H1 (cell line): ENCODE measurements around the gene CUX1. TPM values are rescaled to one million over a fixed set of nuclear protein-coding genes. Genes with fewer than 3 reads are reported as not detected.

Source experiments
- ATF2 ChIP-seq: IDR thresholded peaks from 2 replicates; pipeline ENCODE4 v1.6.1; 2012; ENCODE audit warnings: low read length, inconsistent platforms
- EGR1 ChIP-seq: IDR thresholded peaks from 2 replicates; pipeline ENCODE4 v1.6.1; 2011; ENCODE audit warnings: low read depth, low read length, borderline replicate concordance
- HDAC2 ChIP-seq, 2 experiments: fragments of 300-600 bp in 1 of 2; sonication (generic) in 1 of 2; IDR thresholded peaks; 2 replicates each; pipeline ENCODE4 v1.6.1; 2011 to 2012; ENCODE audit warnings: low read depth in 2 of 2, low read length in 2 of 2, mild to moderate bottlenecking in 2 of 2, moderate library complexity in 2 of 2, borderline replicate concordance in 1 of 2, inconsistent platforms in 1 of 2
- HDAC6 ChIP-seq: IDR thresholded peaks from one replicate; pipeline ENCODE4 v1.7.1; 2012; ENCODE audit warnings: low read depth, mild to moderate bottlenecking, inconsistent platforms, low read length, moderate library complexity
- KDM4A ChIP-seq: IDR thresholded peaks from one replicate; pipeline ENCODE4 v1.7.1; 2012; ENCODE audit warnings: low read depth, mild to moderate bottlenecking, moderate library complexity, low read length, inconsistent platforms; ENCODE audit not compliant: severe bottlenecking
- MAFK ChIP-seq: IDR thresholded peaks from 2 replicates; pipeline ENCODE4 v1.6.1; 2012; ENCODE audit warnings: low read depth, mild to moderate bottlenecking, improper control_type of control experiment, low read length
- MAX ChIP-seq: IDR thresholded peaks from 2 replicates; pipeline ENCODE4 v1.6.1; 2012; ENCODE audit warnings: inconsistent platforms
- NRF1 ChIP-seq: IDR thresholded peaks from 2 replicates; pipeline ENCODE4 v1.6.1; 2011; ENCODE audit warnings: mild to moderate bottlenecking, low read depth, low read length, improper control_type of control experiment
- PHF8 ChIP-seq: fragments of 200-600 bp; sonication (generic); conservative IDR thresholded peaks from 2 replicates; pipeline ENCODE4 v1.7.1; 2012; ENCODE audit warnings: low read depth, mild to moderate bottlenecking, inconsistent platforms, low read length, moderate library complexity
- RAD21 ChIP-seq, 2 experiments: IDR thresholded peaks in 1 of 2; conservative IDR thresholded peaks in 1 of 2; 2 replicates each; pipeline ENCODE4 v1.6.1; 2011; ENCODE audit warnings: low read depth in 2 of 2, low read length in 2 of 2, improper control_type of control experiment in 1 of 2, inconsistent platforms in 1 of 2, mild to moderate bottlenecking in 1 of 2, moderate library complexity in 1 of 2
- SIN3A ChIP-seq, 2 experiments: IDR thresholded peaks in 1 of 2; conservative IDR thresholded peaks in 1 of 2; 2 replicates each; pipeline ENCODE4 v1.6.1; 2011 to 2012; ENCODE audit warnings: low read length in 2 of 2, improper control_type of control experiment in 1 of 2, low read depth in 1 of 2, mild to moderate bottlenecking in 1 of 2
- SP4 ChIP-seq: IDR thresholded peaks from 2 replicates; pipeline ENCODE4 v1.6.1; 2012; ENCODE audit warnings: low read length, inconsistent platforms
- TAF1 ChIP-seq: IDR thresholded peaks from 2 replicates; pipeline ENCODE4 v1.6.1; 2011; ENCODE audit warnings: mild to moderate bottlenecking, low read depth, low read length
- TAF7 ChIP-seq: optimal IDR thresholded peaks from 2 replicates; pipeline ENCODE3; 2011; ENCODE audit warnings: low read depth, mild to moderate bottlenecking, inconsistent platforms, low read length, moderate library complexity, borderline replicate concordance
- TEAD4 ChIP-seq: IDR thresholded peaks from 2 replicates; pipeline ENCODE4 v1.6.1; 2012; ENCODE audit warnings: low read depth, low read length, inconsistent platforms, mixed read lengths
- YY1 ChIP-seq: IDR thresholded peaks from 2 replicates; pipeline ENCODE4 v1.6.1; 2011; ENCODE audit warnings: low read depth, mild to moderate bottlenecking, low read length
- polyA plus RNA-seq, 7 experiments: library from polyadenylated mRNA; depleted of rRNA in 3 of 7; stranded (reverse) in 5 of 7; unstranded in 2 of 7; fragments of >200 nt in 5 of 7; fragments of 200-250 nt in 2 of 7; gene quantifications; 1 replicate in 5 of 7; 2 replicates in 1 of 7; 4 replicates in 1 of 7; pipeline versions ENCODE4 v1.2.1 to v1.2.3, GENCODE V29; 2011 to 2013; ENCODE audit warnings: missing spikeins in 2 of 7, mixed read lengths in 2 of 7
- total RNA-seq: library from RNA; stranded (reverse); fragmentation: NEBNext Ultra II Directional; extraction: Animal tissue kit (Norgen Biotek cat#: 25700); gene quantifications from 2 replicates; pipeline ENCODE4 v1.2.1, GENCODE V29; 2021
- TF ChIP-seq, protein P1 (sequence below): IDR thresholded peaks from 2 replicates; pipeline ENCODE4 v1.6.1; 2012; ENCODE audit warnings: inconsistent platforms
- TF ChIP-seq, protein P2 (sequence below): IDR thresholded peaks from 2 replicates; pipeline ENCODE4 v1.6.1; 2011; ENCODE audit warnings: low read length, improper control_type of control experiment

Gene CUX1
- total and polyA plus RNA-seq, 2 of the 8 experiments (the other 6 are each of a cell fraction or from before 2014, with no cell fraction given): 21.6 to 65.9 TPM

DNA sequence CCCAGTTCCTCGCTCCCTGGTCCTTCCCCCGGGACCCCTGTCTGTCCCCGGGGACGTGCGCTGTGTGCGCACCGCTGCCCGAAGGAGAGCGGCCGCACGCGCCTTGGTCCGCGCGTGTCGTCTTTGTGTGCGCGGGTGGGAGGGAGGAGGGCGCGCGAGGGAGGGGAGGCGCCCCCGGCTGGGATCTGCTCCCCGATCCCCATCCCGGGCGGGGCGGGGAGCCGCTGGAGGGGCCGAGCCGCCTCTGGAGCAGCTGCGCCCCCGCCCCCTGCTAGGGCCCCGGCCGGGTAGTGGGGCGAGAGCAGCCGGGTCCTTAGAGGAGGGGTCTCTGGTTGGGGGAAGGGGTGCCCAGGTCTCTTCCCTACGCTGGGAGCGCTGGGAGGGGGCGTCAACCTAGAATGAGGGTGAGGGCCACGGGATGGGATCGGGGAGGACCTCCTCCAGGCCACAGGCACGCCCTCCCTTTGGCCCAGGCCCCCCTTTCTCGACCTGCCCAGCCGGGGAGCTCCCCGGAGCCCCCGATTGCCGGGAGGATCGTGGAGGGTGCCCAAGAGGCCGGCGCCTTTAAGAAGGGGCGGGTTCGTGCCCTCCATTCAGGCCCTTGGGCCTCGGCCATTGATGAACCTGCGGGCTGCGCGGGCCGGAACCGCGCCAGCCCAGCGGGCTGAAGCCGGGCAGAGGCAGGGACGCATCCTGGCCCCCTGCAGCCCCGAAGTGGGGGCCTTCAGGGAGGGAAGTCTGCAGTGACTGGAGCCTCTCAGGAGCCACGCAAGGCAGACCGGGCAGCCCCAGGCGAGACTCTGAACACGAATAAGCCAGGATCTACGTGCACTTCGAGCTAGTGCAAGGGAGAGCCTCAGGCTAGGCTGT, 469.9 kb downstream of the CUX1 start (continued):
- TF ChIP-seq SIN3A (conservative IDR thresholded peaks at IDR 0.05 in 1 of 2, IDR thresholded peaks at IDR 0.05 in 1 of 2; ENCODE audit: low read depth in 1 of 2, low read length in 2 of 2) (0 out of 4 replicates have a peak, but pooled peaks of 1 of the 2 experiments have one; percentile 31), ATF2 (0 out of 2 replicates have a peak, but pooled peaks have one; percentile 27), HDAC2 (IDR thresholded peaks at IDR 0.05; ENCODE audit: borderline replicate concordance in 1 of 2, low read depth in 2 of 2, low read length in 2 of 2) (0 out of 4 replicates have a peak, but pooled peaks of 1 of the 2 experiments have one; percentile 20), NRF1 (no peak), EGR1 (no peak; the same call in 1 of the 2 replicates), TAF7 (no peak), HDAC6 (no peak), TAF1 (no peak), PHF8 (0 out of 2 replicates have a peak, but pooled peaks have one; percentile 15), TEAD4 (no peak), RAD21 (IDR thresholded peaks at IDR 0.05 in 1 of 2, conservative IDR thresholded peaks at IDR 0.05 in 1 of 2; ENCODE audit: low read depth in 2 of 2, low read length in 2 of 2) (no peak), SP4 (peak; percentile 51; the same call in 1 of the 2 replicates), MAX (no peak), MAFK (no peak), KDM4A (no peak), YY1 (peak; percentile 8; the same call in 1 of the 2 replicates)
- TF ChIP-seq, protein P1, sequence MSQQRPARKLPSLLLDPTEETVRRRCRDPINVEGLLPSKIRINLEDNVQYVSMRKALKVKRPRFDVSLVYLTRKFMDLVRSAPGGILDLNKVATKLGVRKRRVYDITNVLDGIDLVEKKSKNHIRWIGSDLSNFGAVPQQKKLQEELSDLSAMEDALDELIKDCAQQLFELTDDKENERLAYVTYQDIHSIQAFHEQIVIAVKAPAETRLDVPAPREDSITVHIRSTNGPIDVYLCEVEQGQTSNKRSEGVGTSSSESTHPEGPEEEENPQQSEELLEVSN: no peak; the same call in 1 of the 2 replicates
- TF ChIP-seq, protein P2, sequence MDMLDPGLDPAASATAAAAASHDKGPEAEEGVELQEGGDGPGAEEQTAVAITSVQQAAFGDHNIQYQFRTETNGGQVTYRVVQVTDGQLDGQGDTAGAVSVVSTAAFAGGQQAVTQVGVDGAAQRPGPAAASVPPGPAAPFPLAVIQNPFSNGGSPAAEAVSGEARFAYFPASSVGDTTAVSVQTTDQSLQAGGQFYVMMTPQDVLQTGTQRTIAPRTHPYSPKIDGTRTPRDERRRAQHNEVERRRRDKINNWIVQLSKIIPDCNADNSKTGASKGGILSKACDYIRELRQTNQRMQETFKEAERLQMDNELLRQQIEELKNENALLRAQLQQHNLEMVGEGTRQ: no peak
